GM12801 (cell line): ENCODE measurements around the gene ELN.

Experiments
- TF ChIP-seq, protein P1 (sequence below): IDR thresholded peaks from one replicate; pipeline ENCODE4 v1.5.1; 2011; ENCODE audit warnings: control low read depth; ENCODE audit not compliant: insufficient read length; ENCODE audit errors: extremely low read depth

Gene ELN

DNA sequence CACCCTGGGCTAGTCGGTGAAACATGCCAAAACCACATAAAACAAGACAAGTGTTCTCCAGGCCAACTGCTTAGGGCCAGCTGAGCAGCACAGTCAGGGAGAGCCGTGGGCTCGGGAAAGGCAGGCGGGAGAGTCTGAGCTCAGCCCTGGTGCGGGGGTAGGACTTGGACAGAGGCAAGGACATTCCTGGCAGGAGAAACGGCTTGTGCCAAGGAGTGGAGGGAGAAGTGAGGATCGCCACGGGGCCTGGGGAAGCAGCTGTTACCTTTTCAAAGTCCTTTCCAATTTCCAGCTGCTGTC, 4.2 kb downstream of the ELN start:
- TF ChIP-seq, protein P1, sequence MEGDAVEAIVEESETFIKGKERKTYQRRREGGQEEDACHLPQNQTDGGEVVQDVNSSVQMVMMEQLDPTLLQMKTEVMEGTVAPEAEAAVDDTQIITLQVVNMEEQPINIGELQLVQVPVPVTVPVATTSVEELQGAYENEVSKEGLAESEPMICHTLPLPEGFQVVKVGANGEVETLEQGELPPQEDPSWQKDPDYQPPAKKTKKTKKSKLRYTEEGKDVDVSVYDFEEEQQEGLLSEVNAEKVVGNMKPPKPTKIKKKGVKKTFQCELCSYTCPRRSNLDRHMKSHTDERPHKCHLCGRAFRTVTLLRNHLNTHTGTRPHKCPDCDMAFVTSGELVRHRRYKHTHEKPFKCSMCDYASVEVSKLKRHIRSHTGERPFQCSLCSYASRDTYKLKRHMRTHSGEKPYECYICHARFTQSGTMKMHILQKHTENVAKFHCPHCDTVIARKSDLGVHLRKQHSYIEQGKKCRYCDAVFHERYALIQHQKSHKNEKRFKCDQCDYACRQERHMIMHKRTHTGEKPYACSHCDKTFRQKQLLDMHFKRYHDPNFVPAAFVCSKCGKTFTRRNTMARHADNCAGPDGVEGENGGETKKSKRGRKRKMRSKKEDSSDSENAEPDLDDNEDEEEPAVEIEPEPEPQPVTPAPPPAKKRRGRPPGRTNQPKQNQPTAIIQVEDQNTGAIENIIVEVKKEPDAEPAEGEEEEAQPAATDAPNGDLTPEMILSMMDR: no peak

DNA sequence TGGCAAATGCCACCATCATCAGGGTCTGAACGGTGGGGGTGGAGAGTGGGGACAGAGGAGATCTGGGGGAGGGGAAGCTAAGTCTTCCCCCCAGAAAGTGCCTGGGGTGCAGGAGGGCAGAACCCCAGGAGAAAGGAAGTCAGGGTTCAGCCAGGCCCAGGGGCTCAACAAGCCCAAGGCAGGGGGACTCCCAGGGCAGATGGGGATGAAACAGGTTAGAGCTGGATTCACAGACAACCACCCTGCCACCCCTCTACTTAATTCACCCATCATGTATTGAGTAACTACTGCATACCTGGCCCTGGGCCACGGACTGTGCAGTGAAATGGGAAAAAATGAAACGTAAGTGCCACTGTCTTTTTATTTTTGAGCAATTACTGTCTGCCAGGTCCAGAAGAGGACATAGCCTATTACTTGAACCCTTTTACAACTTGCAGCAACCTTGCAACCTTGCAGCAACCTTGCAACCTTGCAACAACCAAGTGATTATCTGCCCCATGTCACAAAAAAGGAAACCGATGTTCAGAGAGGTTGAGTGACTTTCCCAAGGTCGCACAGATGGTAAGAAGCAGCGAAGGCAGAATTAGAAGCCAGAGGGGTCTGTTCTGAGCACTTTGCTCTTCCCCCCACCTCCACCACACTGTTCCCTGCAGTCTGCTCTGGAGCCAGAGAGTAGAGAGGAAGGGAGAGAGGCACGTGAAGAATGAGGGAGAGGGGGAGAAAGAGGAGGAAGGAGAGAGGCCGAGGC, 4.8 kb downstream of the ELN start:
- TF ChIP-seq, protein P1: no peak

DNA sequence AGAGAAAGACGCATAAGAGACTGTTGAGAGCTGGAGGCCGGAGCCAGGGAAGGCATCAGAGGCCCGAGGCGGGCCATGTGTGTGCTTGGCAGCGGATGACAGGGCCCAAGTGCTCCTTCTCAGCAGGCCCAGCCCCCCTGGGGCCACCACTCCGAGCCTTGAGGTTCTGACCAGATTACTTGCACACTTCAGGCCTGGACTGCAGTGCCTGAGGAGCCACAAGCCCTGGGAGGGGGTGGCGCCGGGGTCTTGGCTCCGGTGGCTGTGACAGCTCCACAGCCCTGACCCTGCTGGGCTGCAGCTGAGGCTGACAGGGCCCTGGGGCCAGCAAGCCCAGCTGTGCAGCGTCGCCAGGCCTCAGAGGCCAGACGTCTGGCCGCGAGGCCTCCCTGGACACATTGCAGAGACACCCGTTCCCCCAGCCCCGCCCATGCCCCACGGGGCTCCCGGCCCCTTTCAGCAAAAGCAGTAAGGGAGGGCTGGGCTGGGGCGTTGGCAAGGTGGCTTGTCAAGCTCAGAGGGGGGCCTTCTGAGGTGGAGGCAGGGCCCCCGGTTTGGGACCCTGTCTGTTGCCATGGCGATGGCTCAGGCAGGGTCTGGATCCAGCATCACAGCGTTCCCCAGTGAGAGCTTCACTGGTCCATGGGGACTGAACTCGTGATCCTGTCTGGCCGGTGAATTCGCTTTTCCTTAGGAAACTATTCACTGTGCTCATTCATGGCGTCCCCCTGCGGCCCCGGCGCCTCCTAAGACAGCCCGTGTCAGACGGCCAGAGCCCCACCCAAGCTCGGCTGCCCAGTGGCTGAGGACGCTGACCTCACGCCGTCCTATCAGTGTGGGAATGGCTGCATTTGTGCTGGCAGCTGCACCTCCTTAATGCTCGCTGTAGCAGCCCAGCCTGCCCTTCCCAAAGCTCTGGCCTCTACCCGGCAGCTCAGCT, 5.7 kb downstream of the ELN start:
- TF ChIP-seq, protein P1: no peak

DNA sequence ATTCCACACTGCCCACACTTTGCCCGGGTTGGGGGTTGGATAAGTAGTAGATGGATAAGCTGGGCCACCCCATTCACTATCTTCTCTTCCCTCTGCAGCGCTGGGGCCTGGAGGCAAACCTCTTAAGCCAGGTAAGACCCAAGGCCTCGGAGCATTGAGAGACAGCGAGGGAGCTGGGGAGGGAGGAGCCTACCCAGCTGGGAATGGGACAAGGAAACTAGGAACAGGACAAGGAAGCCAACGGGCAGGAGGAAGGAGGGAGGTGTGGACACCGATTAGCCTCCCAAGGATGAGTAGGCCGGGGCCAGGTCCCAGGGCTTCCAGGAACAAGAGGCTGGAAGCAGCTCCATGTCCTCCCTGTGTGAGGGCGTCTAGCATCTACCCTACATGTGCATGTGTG, 9.6 kb downstream of the ELN start:
- TF ChIP-seq, protein P1: no peak

DNA sequence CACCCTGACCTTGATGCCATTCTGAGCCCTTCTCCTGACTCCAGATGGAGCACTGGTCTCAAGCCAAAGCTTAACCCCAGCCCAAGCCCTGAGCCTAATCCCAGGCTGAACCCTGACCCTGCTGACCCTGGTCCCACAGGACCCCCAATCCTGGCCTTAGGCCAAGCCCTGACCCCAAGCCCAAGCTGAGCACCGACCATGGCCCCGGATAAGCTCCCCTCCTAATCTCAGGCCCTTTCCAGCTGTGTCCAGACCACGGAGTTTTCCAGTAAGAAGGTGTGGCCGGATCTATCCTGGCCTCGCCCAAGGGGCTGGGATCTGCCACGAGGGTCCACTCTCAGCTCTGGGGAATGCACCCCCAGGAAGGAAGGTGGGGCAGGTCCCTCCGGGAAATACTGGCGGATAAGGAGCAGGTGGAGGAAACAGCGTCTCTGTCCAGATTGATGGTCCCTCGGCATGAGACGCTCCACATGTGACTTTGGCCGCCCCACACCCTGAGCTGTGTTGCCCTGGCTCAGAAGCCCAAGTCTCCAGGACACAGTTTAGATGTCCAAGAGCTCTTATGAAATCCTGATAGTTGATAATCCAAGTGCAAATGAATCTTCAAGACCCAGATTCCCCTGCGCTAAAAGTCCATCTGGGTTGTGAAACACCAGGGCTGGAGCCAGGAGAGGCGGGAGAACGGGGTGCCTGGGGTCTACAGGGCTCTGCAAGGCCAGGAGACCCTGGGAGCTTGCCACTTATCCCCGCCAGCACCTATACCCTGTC, 10.4 kb downstream of the ELN start:
- TF ChIP-seq, protein P1: no peak

DNA sequence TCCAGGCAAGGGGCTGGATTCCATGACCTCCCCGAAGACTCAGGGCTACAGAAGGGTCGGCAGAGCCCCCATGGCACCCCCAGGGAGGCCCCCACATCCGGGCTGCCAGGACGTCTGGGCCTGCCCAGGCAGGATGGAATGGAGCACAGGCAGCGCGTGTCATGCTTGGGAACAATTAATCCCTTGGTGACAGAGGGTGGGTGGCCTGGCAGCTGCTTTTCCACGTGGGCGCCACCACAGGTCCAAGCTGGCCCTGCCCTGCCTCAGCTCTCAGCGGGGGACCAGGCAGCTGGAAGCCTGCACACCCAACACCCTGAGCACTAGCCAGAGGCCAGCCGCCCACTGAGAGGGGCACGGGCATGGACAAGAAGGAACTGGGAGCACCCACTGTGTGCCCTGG, 11.4 kb downstream of the ELN start:
- TF ChIP-seq, protein P1: no peak
